GM23248 (cell line): Measurements from ENCODE around the gene HBB. TPM values are rescaled to one million over a fixed set of nuclear protein-coding genes. Genes with fewer than 3 reads are reported as not detected.

ENCODE experiments used
- DNase-seq: peaks from one replicate; pipeline ENCODE4 v3.0.0-alpha.2; 2015
- H2AFZ ChIP-seq: fragments of 200-600 bp; sonication (generic); 2 replicates; pipeline ENCODE4 v1.6.1; 2016; ENCODE audit warnings: antibody characterized with exemption
- H3F3A ChIP-seq: fragments of 200-600 bp; sonication (generic); 2 replicates; pipeline ENCODE4 v1.6.1; 2016; ENCODE audit warnings: mild to moderate bottlenecking, antibody characterized with exemption, mixed run types; ENCODE audit not compliant: insufficient read depth
- H3K27ac ChIP-seq: fragments of 200-600 bp; sonication (generic); 2 replicates; pipeline ENCODE4 v1.5.1; 2016; ENCODE audit warnings: mild to moderate bottlenecking
- H3K27me3 ChIP-seq: fragments of 200-600 bp; sonication (generic); replicated peaks from 2 replicates; pipeline ENCODE4 v1.6.1; 2016; ENCODE audit warnings: mild to moderate bottlenecking; ENCODE audit not compliant: insufficient read depth
- H3K36me3 ChIP-seq: fragments of 200-600 bp; sonication (generic); 2 replicates; pipeline ENCODE4 v1.6.1; 2016; ENCODE audit warnings: low read depth, mild to moderate bottlenecking
- H3K4me1 ChIP-seq: fragments of 200-600 bp; sonication (generic); 2 replicates; pipeline ENCODE4 v1.6.1; 2016; ENCODE audit warnings: mild to moderate bottlenecking; ENCODE audit not compliant: insufficient read depth
- H3K4me2 ChIP-seq: fragments of 200-600 bp; sonication (generic); one replicate; pipeline ENCODE4 v1.6.1; 2016; ENCODE audit warnings: mild to moderate bottlenecking; ENCODE audit not compliant: unreplicated experiment
- H3K4me3 ChIP-seq: fragments of 200-600 bp; sonication (generic); 2 replicates; pipeline ENCODE4 v1.5.1; 2016; ENCODE audit warnings: mild to moderate bottlenecking
- H3K79me2 ChIP-seq: fragments of 200-600 bp; sonication (generic); 2 replicates; pipeline ENCODE4 v1.6.1; 2016; ENCODE audit warnings: mild to moderate bottlenecking; ENCODE audit not compliant: insufficient read depth
- H3K9ac ChIP-seq: fragments of 200-600 bp; sonication (generic); 2 replicates; pipeline ENCODE4 v1.6.1; 2016; ENCODE audit warnings: mild to moderate bottlenecking
- H3K9me2 ChIP-seq: fragments of 200-600 bp; sonication (generic); 2 replicates; pipeline ENCODE4 v1.6.1; 2016; ENCODE audit warnings: mixed run types, mild to moderate bottlenecking, moderate library complexity; ENCODE audit not compliant: insufficient read depth
- H3K9me3 ChIP-seq: fragments of 200-600 bp; sonication (generic); one replicate; pipeline ENCODE4 v1.6.1; 2017; ENCODE audit warnings: low read depth
- H4K20me1 ChIP-seq: fragments of 200-600 bp; sonication (generic); 2 replicates; pipeline ENCODE4 v1.6.0; 2016; ENCODE audit not compliant: insufficient read depth
- EZH2 ChIP-seq: fragments of 200-600 bp; sonication (generic); IDR thresholded peaks from 2 replicates; pipeline ENCODE4 v1.6.1; 2018; ENCODE audit warnings: antibody characterized with exemption, mild to moderate bottlenecking; ENCODE audit not compliant: insufficient read depth, poor library complexity, severe bottlenecking
- EZH2phosphoT487 ChIP-seq: fragments of 200-600 bp; sonication (generic); IDR thresholded peaks from 2 replicates; pipeline ENCODE4 v1.6.1; 2018; ENCODE audit warnings: antibody characterized with exemption, moderate library complexity, mild to moderate bottlenecking, low read depth; ENCODE audit not compliant: insufficient read depth
- WGBS, 2 experiments: methylation state at CpG; one replicate each; pipeline ENCODE4 v1.1.6; 2015 to 2017; ENCODE audit warnings: low lambda C conversion rate in 2 of 2, low coverage in 1 of 2; ENCODE audit errors: missing lambda C conversion rate in 2 of 2; 5-methylcytosine and 5-hydroxymethylcytosine counted together
- in situ Hi-C: fragments of 300-500 bp; cut with MboI; formaldehyde crosslinking; loops from 2 replicates; pipeline ENCODE4 v1.15.0; 2020
- polyA plus RNA-seq: library from polyadenylated mRNA; unstranded; fragments of >200 nt; fragmentation: Nextera tagmentation; extraction: Ambion mirVana; gene quantifications from 2 replicates; pipeline ENCODE4 v1.2.1, GENCODE V29; 2016
- total RNA-seq: library from RNA; depleted of rRNA; stranded (reverse); fragments of >200 nt; shearing (Covaris generic); gene quantifications from 2 replicates; pipeline ENCODE4 v1.2.3, GENCODE V29; 2014

Gene HBB
- total and polyA plus RNA-seq, 2 experiments from 2014 or later = not detected

DNA sequence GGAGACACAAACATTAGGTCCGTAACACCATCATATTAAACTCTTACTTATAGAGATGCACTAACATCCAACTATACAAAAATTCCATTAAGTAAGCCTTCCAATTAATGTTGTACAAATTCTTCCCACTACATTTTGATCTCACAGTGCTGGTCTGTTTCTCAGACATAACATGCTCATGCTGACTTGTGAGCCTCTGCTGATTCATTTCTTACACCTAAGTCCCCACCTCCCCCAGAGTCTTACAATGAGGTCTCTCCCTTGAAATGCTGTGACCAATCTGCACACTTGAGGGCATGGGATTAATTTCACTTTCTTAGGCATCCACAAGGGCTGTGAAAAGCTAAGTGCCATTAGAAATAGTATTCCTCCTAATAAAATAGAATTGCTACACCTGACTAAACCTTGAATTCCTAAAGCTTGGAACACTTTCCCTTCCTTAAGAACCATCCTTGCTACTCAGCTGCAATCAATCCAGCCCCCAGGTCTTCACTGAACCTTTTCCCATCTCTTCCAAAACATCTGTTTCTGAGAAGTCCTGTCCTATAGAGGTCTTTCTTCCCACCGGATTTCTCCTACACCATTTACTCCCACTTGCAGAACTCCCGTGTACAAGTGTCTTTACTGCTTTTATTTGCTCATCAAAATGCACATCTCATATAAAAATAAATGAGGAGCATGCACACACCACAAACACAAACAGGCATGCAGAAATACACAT is 20.8 kb upstream of the HBB start:
- in situ Hi-C loops = no loop called here
- H3K9me2 ChIP-seq = no peaks in the 10 kb centered on the region
- TF ChIP-seq EZH2phosphoT487 = no peak
- TF ChIP-seq EZH2 = no peak
- no peaks in the 10 kb centered on the region for H3K9me3 ChIP-seq
- H3K27ac ChIP-seq = no peak overlapping the region
- no peaks in the 10 kb centered on the region for H3F3A ChIP-seq
- H2AFZ ChIP-seq = no peak overlapping the region
- peak; percentile 42 for DNase-seq
- WGBS, 2 experiments = 23 to 24% methylated on average over 3 of the region's 3 CpGs
- no peaks in the 10 kb centered on the region for H3K36me3 ChIP-seq
- no peak overlapping the region for H3K4me3 ChIP-seq
- no peak overlapping the region for H3K4me2 ChIP-seq
- H3K9ac ChIP-seq = no peak overlapping the region
- H3K4me1 ChIP-seq = no peaks in the 10 kb centered on the region
- no peaks in the 10 kb centered on the region for H3K79me2 ChIP-seq
- no peaks in the 10 kb centered on the region for H4K20me1 ChIP-seq
- H3K27me3 ChIP-seq = no peaks in the 10 kb centered on the region

DNA sequence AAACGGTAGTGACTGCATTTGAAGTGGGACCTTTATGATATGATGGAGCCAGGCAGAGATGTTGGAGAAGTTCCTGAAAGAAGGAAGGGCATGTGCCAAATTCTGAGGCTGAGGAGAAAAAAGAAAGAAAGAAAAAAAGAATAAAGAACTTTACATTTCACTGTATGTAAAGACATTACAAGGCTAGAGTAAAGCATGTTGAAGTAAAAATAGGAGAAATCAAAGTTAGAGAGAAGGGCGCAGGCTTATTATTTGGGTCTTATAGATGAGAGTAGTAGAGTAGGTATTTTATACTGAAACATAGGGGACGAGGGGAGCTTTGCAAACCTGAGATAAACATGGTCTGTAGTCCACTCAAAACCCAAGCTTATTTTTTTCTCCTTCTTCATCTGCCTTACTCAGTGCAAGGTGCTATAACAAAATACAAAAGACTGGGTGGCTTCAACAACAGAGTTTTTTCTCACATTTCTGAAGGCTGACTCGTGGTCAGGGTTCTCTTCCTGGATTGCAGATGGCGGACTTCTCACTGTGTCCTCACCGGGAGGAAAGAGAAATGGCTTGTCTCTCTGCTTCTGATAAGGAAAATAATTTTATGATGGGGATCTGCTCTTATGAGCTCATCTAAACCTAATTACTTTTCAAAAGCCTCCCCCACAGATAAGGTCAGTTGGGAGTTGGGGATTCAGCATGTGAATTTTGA is 20.1 kb upstream of the HBB start:
- no peaks in the 10 kb centered on the region for H3F3A ChIP-seq
- H3K79me2 ChIP-seq = no peaks in the 10 kb centered on the region
- no peak overlapping the region for H3K27ac ChIP-seq
- no peaks in the 10 kb centered on the region for H3K4me1 ChIP-seq
- no peak overlapping the region for H3K4me2 ChIP-seq
- peak; percentile 17 for DNase-seq
- H3K27me3 ChIP-seq = no peaks in the 10 kb centered on the region
- no peaks in the 10 kb centered on the region for H4K20me1 ChIP-seq
- H3K9me2 ChIP-seq = no peaks in the 10 kb centered on the region
- H2AFZ ChIP-seq = no peak overlapping the region
- no peak overlapping the region for H3K4me3 ChIP-seq
- in situ Hi-C loops = no loop called here
- H3K9me3 ChIP-seq = no peaks in the 10 kb centered on the region
- H3K36me3 ChIP-seq = no peaks in the 10 kb centered on the region
- TF ChIP-seq EZH2phosphoT487 (no peak), EZH2 (no peak)
- no peak overlapping the region for H3K9ac ChIP-seq
- 59 to 69% methylated on average over 6 of the region's 6 CpGs for WGBS, 2 experiments

DNA sequence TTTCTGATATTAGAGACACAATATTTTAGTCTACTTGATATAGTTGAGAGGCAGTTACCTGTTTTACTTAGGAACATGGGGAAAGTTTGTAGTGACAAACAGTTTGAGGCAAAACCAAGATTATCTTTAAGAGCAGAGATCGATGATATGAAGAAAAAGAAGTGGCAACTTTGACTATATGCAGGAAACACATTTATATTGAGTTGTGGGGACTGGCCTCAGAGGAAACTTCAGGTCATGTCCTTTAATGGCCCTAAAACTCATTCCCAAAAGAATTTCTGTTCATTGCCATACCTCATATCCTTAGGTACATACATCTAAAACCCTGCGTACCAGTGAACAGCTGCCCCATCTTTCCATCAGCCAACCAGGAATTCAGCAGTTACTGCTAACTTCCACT is 18.3 kb upstream of the HBB start:
- WGBS, 2 experiments = 43 to 52% methylated on average over 2 of the region's 2 CpGs
- in situ Hi-C loops = no loop called here

DNA sequence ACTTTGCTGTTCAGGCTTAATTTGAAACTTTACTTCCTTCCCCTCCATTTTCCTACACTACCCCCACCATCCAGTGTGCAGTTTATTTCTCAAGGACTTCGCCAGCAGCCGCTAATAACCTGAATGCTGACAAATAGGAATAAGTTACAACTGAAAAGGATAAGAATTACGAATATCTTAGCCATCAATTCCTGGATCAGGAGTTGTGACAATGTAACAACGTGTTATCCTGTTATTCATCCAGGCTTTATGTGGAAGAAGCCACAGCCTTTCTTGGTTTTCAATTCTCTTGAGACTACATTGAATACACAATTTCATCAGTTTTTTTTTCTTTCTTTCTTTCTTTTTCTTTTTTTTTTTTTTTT is 16.9 kb upstream of the HBB start:
- H3K27me3 ChIP-seq = no peaks in the 10 kb centered on the region
- no peak overlapping the region for H2AFZ ChIP-seq
- no peaks in the 10 kb centered on the region for H3K79me2 ChIP-seq
- in situ Hi-C loops = no loop called here
- no peak for TF ChIP-seq EZH2phosphoT487
- no peak for TF ChIP-seq EZH2
- no peak overlapping the region for H3K4me3 ChIP-seq
- H3K9me2 ChIP-seq = no peaks in the 10 kb centered on the region
- no peaks in the 10 kb centered on the region for H4K20me1 ChIP-seq
- H3K4me2 ChIP-seq = no peak overlapping the region
- no peak overlapping the region for H3K9ac ChIP-seq
- no peaks in the 10 kb centered on the region for H3K4me1 ChIP-seq
- no peak for DNase-seq
- H3K27ac ChIP-seq = no peak overlapping the region
- no peaks in the 10 kb centered on the region for H3K9me3 ChIP-seq
- whole genome bisulfite sequencing, 2 experiments = 50 to 51% methylated on average over 4 of the region's 4 CpGs
- H3K36me3 ChIP-seq = no peaks in the 10 kb centered on the region
- no peaks in the 10 kb centered on the region for H3F3A ChIP-seq

More for the DNA sequence above, 18.3 kb upstream of the HBB start:
- no peaks in the 10 kb centered on the region for H3K36me3 ChIP-seq
- no peaks in the 10 kb centered on the region for H3K27me3 ChIP-seq
- no peak overlapping the region for H3K4me2 ChIP-seq
- H3K4me1 ChIP-seq = no peaks in the 10 kb centered on the region
- H3K9ac ChIP-seq = no peak overlapping the region
- DNase-seq = no peak
- no peaks in the 10 kb centered on the region for H3F3A ChIP-seq
- no peaks in the 10 kb centered on the region for H3K9me2 ChIP-seq
- no peak overlapping the region for H3K4me3 ChIP-seq
- TF ChIP-seq EZH2 = no peak
- no peak for TF ChIP-seq EZH2phosphoT487
- no peaks in the 10 kb centered on the region for H4K20me1 ChIP-seq
- no peaks in the 10 kb centered on the region for H3K9me3 ChIP-seq
- no peaks in the 10 kb centered on the region for H3K79me2 ChIP-seq
- H3K27ac ChIP-seq = no peak overlapping the region
- H2AFZ ChIP-seq = no peak overlapping the region
